NOMO-1 (cell line): ENCODE data around the gene ELK1.
"Not testable (repeated sequence)": the region's sequence is repeated elsewhere in the genome, so short reads cannot be mapped to it uniquely, and the experiment has no call there.

Source experiments
- DNase-seq, 2 experiments: peaks; one replicate each; lab custom pipeline; 2025; ENCODE audit not compliant: unreplicated experiment in 2 of 2; lab: John Stamatoyannopoulos, UW

Gene ELK1

GRCh38 chrX:47613082-47613481 lies 37.3 kb downstream of the ELK1 start:
- DNase-seq = no peak

- no peak for DNase-seq
Observed at GRCh38 chrX:47612418-47612817, 37.9 kb downstream of the ELK1 start.

GRCh38 chrX:47611926-47612325 lies 38.4 kb downstream of the ELK1 start:
- no peak for DNase-seq

GRCh38 chrX:47611489-47611888 lies 38.9 kb downstream of the ELK1 start:
- no peak for DNase-seq

- no peak for DNase-seq
Observed at GRCh38 chrX:47610511-47610910, 39.9 kb downstream of the ELK1 start.

- no peak for DNase-seq
Observed at GRCh38 chrX:47608130-47608810, 42.1 kb downstream of the ELK1 start.

GRCh38 chrX:47607091-47607490 lies 43.3 kb downstream of the ELK1 start:
- DNase-seq = no peak

GRCh38 chrX:47605024-47605423 lies 45.3 kb downstream of the ELK1 start:
- no peak for DNase-seq

GRCh38 chrX:47603125-47603524 lies 47.2 kb downstream of the ELK1 start:
- not testable (repeated sequence) for DNase-seq

GRCh38 chrX:47597222-47597621 lies 53.1 kb downstream of the ELK1 start:
- no peak for DNase-seq

- no peak for DNase-seq
Observed at GRCh38 chrX:47596256-47596655, 54.1 kb downstream of the ELK1 start.

GRCh38 chrX:47595716-47596251 lies 54.6 kb downstream of the ELK1 start:
- no peak for DNase-seq

- no peak for DNase-seq
Observed at GRCh38 chrX:47593522-47593921, 56.8 kb downstream of the ELK1 start.

GRCh38 chrX:47590984-47591383 lies 59.4 kb downstream of the ELK1 start:
- DNase-seq = no peak

- no peak for DNase-seq
Observed at GRCh38 chrX:47587906-47588735, 62.2 kb downstream of the ELK1 start.

- DNase-seq = no peak
Observed at GRCh38 chrX:47587091-47587891, 63.1 kb downstream of the ELK1 start.

- DNase-seq = no peak
Observed at GRCh38 chrX:47586043-47586787, 64.1 kb downstream of the ELK1 start.
